Measurements from ENCODE around the gene HSBP1L1.

The HSBP1L1 gene

GRCh38 chr18:79921984-79922965 lies 42.2 kb upstream of the HSBP1L1 start:
- Histone ChIP-seq H3K4me3 (ENCODE audit: insufficient read depth, low read depth, low read length, poor library complexity, severe bottlenecking) (no peak overlapping the region), H3K9me3 (ENCODE audit: control insufficient read depth, low read length) (no peaks in the 10 kb centered on the region), H3K36me3 (ENCODE audit: control insufficient read depth, insufficient read depth, low read length) (peaks cover 4% of the 10 kb centered on the region), H3K27me3 (replicated peaks; ENCODE audit: control insufficient read depth, insufficient read depth, low read length, poor library complexity, severe bottlenecking) (no peaks in the 10 kb centered on the region), H3K4me1 (ENCODE audit: control insufficient read depth, insufficient read depth, low read length, poor library complexity, severe bottlenecking) (no peaks in the 10 kb centered on the region), H3K27ac (ENCODE audit: insufficient read depth, low read length, poor library complexity, severe bottlenecking) (no peak overlapping the region)
- no peak for DNase-seq

- Histone ChIP-seq H3K27ac (ENCODE audit: insufficient read depth, low read length, poor library complexity, severe bottlenecking) (no peak overlapping the region), H3K4me1 (ENCODE audit: control insufficient read depth, insufficient read depth, low read length, poor library complexity, severe bottlenecking) (no peaks in the 10 kb centered on the region), H3K4me3 (ENCODE audit: insufficient read depth, low read depth, low read length, poor library complexity, severe bottlenecking) (no peak overlapping the region), H3K36me3 (ENCODE audit: control insufficient read depth, insufficient read depth, low read length) (peaks cover 4% of the 10 kb centered on the region), H3K27me3 (replicated peaks; ENCODE audit: control insufficient read depth, insufficient read depth, low read length, poor library complexity, severe bottlenecking) (no peaks in the 10 kb centered on the region), H3K9me3 (ENCODE audit: control insufficient read depth, low read length) (no peaks in the 10 kb centered on the region)
- DNase-seq = no peak
These were observed 41.5 kb upstream of the HSBP1L1 start for GRCh38 chr18:79922971-79923411.

- Histone ChIP-seq H3K9me3 (ENCODE audit: control insufficient read depth, low read length) (peaks cover 3% of the 10 kb centered on the region), H3K36me3 (ENCODE audit: control insufficient read depth, insufficient read depth, low read length) (peaks cover 13% of the 10 kb centered on the region), H3K4me1 (ENCODE audit: control insufficient read depth, insufficient read depth, low read length, poor library complexity, severe bottlenecking) (no peaks in the 10 kb centered on the region), H3K27me3 (replicated peaks; ENCODE audit: control insufficient read depth, insufficient read depth, low read length, poor library complexity, severe bottlenecking) (no peaks in the 10 kb centered on the region), H3K27ac (ENCODE audit: insufficient read depth, low read length, poor library complexity, severe bottlenecking) (no peak overlapping the region), H3K4me3 (ENCODE audit: insufficient read depth, low read depth, low read length, poor library complexity, severe bottlenecking) (no peak overlapping the region)
- DNase-seq = no peak
These were observed 40.4 kb upstream of the HSBP1L1 start for GRCh38 chr18:79923896-79924585.

GRCh38 chr18:79924814-79925731 lies 39.4 kb upstream of the HSBP1L1 start:
- Histone ChIP-seq H3K27me3 (replicated peaks; ENCODE audit: control insufficient read depth, insufficient read depth, low read length, poor library complexity, severe bottlenecking) (no peaks in the 10 kb centered on the region), H3K36me3 (ENCODE audit: control insufficient read depth, insufficient read depth, low read length) (peaks cover 22% of the 10 kb centered on the region), H3K9me3 (ENCODE audit: control insufficient read depth, low read length) (peaks cover 7% of the 10 kb centered on the region), H3K4me3 (ENCODE audit: insufficient read depth, low read depth, low read length, poor library complexity, severe bottlenecking) (no peak overlapping the region), H3K27ac (ENCODE audit: insufficient read depth, low read length, poor library complexity, severe bottlenecking) (no peak overlapping the region), H3K4me1 (ENCODE audit: control insufficient read depth, insufficient read depth, low read length, poor library complexity, severe bottlenecking) (no peaks in the 10 kb centered on the region)
- no peak for DNase-seq

- H3K4me3 ChIP-seq (ENCODE audit: insufficient read depth, low read depth, low read length, poor library complexity, severe bottlenecking) = no peak overlapping the region
- no peak for DNase-seq
- no peaks in the 10 kb centered on the region for H3K27me3 ChIP-seq (replicated peaks; ENCODE audit: control insufficient read depth, insufficient read depth, low read length, poor library complexity, severe bottlenecking)
- H3K27ac ChIP-seq (ENCODE audit: insufficient read depth, low read length, poor library complexity, severe bottlenecking) = no peak overlapping the region
- peaks cover 24% of the 10 kb centered on the region for H3K36me3 ChIP-seq (ENCODE audit: control insufficient read depth, insufficient read depth, low read length)
- H3K4me1 ChIP-seq (ENCODE audit: control insufficient read depth, insufficient read depth, low read length, poor library complexity, severe bottlenecking) = no peaks in the 10 kb centered on the region
- H3K9me3 ChIP-seq (ENCODE audit: control insufficient read depth, low read length) = peaks cover 7% of the 10 kb centered on the region
These were observed 38.1 kb upstream of the HSBP1L1 start for GRCh38 chr18:79926306-79926705.

GRCh38 chr18:79926715-79927606 lies 37.5 kb upstream of the HSBP1L1 start:
- Histone ChIP-seq H3K4me3 (ENCODE audit: insufficient read depth, low read depth, low read length, poor library complexity, severe bottlenecking) (no peak overlapping the region), H3K27ac (ENCODE audit: insufficient read depth, low read length, poor library complexity, severe bottlenecking) (no peak overlapping the region), H3K27me3 (replicated peaks; ENCODE audit: control insufficient read depth, insufficient read depth, low read length, poor library complexity, severe bottlenecking) (no peaks in the 10 kb centered on the region), H3K36me3 (ENCODE audit: control insufficient read depth, insufficient read depth, low read length) (peaks cover 25% of the 10 kb centered on the region), H3K9me3 (ENCODE audit: control insufficient read depth, low read length) (peaks cover 7% of the 10 kb centered on the region), H3K4me1 (ENCODE audit: control insufficient read depth, insufficient read depth, low read length, poor library complexity, severe bottlenecking) (no peaks in the 10 kb centered on the region)
- no peak for DNase-seq

- H3K27me3 ChIP-seq (replicated peaks; ENCODE audit: control insufficient read depth, insufficient read depth, low read length, poor library complexity, severe bottlenecking) = no peaks in the 10 kb centered on the region
- no peak overlapping the region for H3K27ac ChIP-seq (ENCODE audit: insufficient read depth, low read length, poor library complexity, severe bottlenecking)
- H3K36me3 ChIP-seq (ENCODE audit: control insufficient read depth, insufficient read depth, low read length) = peaks cover 25% of the 10 kb centered on the region
- DNase-seq = no peak
- no peaks in the 10 kb centered on the region for H3K4me1 ChIP-seq (ENCODE audit: control insufficient read depth, insufficient read depth, low read length, poor library complexity, severe bottlenecking)
- no peak overlapping the region for H3K4me3 ChIP-seq (ENCODE audit: insufficient read depth, low read depth, low read length, poor library complexity, severe bottlenecking)
- peaks cover 7% of the 10 kb centered on the region for H3K9me3 ChIP-seq (ENCODE audit: control insufficient read depth, low read length)
These were observed 36.6 kb upstream of the HSBP1L1 start for GRCh38 chr18:79927607-79928562.

- no peaks in the 10 kb centered on the region for H3K4me1 ChIP-seq (ENCODE audit: control insufficient read depth, insufficient read depth, low read length, poor library complexity, severe bottlenecking)
- no peak overlapping the region for H3K27ac ChIP-seq (ENCODE audit: insufficient read depth, low read length, poor library complexity, severe bottlenecking)
- peaks cover 26% of the 10 kb centered on the region for H3K36me3 ChIP-seq (ENCODE audit: control insufficient read depth, insufficient read depth, low read length)
- no peaks in the 10 kb centered on the region for H3K27me3 ChIP-seq (replicated peaks; ENCODE audit: control insufficient read depth, insufficient read depth, low read length, poor library complexity, severe bottlenecking)
- no peak for DNase-seq
- H3K9me3 ChIP-seq (ENCODE audit: control insufficient read depth, low read length) = peaks cover 7% of the 10 kb centered on the region
- H3K4me3 ChIP-seq (ENCODE audit: insufficient read depth, low read depth, low read length, poor library complexity, severe bottlenecking) = no peak overlapping the region
These were observed 35.9 kb upstream of the HSBP1L1 start for GRCh38 chr18:79928563-79928960.
